Endothelial cell of hepatic sinusoid (primary cell): ENCODE measurements around the gene LRRTM3.

Experiments used
- in situ Hi-C: cut with HindIII; loops from 2 replicates; pipeline ENCODE4 v1.10.0; 2017; ENCODE audit warnings: low sequenced_read_pairs

Gene LRRTM3

GRCh38 chr10:66931949-66932343 lies 6.1 kb downstream of the LRRTM3 start:
- in situ Hi-C loops, result no loop called here

- in situ Hi-C loops, result no loop called here
Measured at GRCh38 chr10:66934711-66935110, 8.9 kb downstream of the LRRTM3 start.

- in situ Hi-C loops, result no loop called here
Measured at GRCh38 chr10:66940965-66941364, 15.1 kb downstream of the LRRTM3 start.

- in situ Hi-C loops, result no loop called here
Measured at GRCh38 chr10:66941491-66941890, 15.7 kb downstream of the LRRTM3 start.

GRCh38 chr10:66942407-66942806 lies 16.6 kb downstream of the LRRTM3 start:
- in situ Hi-C loops, result no loop called here

GRCh38 chr10:66943590-66943989 lies 17.8 kb downstream of the LRRTM3 start:
- in situ Hi-C loops, result no loop called here

GRCh38 chr10:66951896-66952295 lies 26.1 kb downstream of the LRRTM3 start:
- in situ Hi-C loops, result no loop called here

- in situ Hi-C loops, result no loop called here
Measured at GRCh38 chr10:66958466-66958865, 32.6 kb downstream of the LRRTM3 start.

- in situ Hi-C loops, result no loop called here
Measured at GRCh38 chr10:66964946-66965345, 39.1 kb downstream of the LRRTM3 start.

- in situ Hi-C loops, result no loop called here
Measured at GRCh38 chr10:66980246-66980815, 54.5 kb downstream of the LRRTM3 start.

- in situ Hi-C loops, result no loop called here
Measured at GRCh38 chr10:66981361-66982052, 55.7 kb downstream of the LRRTM3 start.

GRCh38 chr10:66982053-66982420 lies 56.2 kb downstream of the LRRTM3 start:
- in situ Hi-C loops, result no loop called here

- in situ Hi-C loops, result no loop called here
Measured at GRCh38 chr10:66982792-66983474, 57.1 kb downstream of the LRRTM3 start.

- in situ Hi-C loops, result no loop called here
Measured at GRCh38 chr10:66983475-66983818, 57.6 kb downstream of the LRRTM3 start.

GRCh38 chr10:66990143-66990830 lies 64.5 kb downstream of the LRRTM3 start:
- in situ Hi-C loops, result no loop called here

GRCh38 chr10:66996996-66997395 lies 71.2 kb downstream of the LRRTM3 start:
- in situ Hi-C loops, result no loop called here

- in situ Hi-C loops, result no loop called here
Measured at GRCh38 chr10:66999762-67000545, 74.1 kb downstream of the LRRTM3 start.

- in situ Hi-C loops, result no loop called here
Measured at GRCh38 chr10:67004690-67005089, 78.9 kb downstream of the LRRTM3 start.

- in situ Hi-C loops, result no loop called here
Measured at GRCh38 chr10:67005981-67006380, 80.1 kb downstream of the LRRTM3 start.

- in situ Hi-C loops, result no loop called here
Measured at GRCh38 chr10:67011480-67011879, 85.6 kb downstream of the LRRTM3 start.

- in situ Hi-C loops, result no loop called here
Measured at GRCh38 chr10:67011981-67012380, 86.1 kb downstream of the LRRTM3 start.
